OCI-LY7 (cell line): ENCODE data around the gene USP46.

Experiments used
- CTCF ChIP-seq: fragments of 200-600 bp; sonication (generic); conservative IDR thresholded peaks from 2 replicates; pipeline ENCODE4 v1.5.1; 2014; ENCODE audit warnings: mild to moderate bottlenecking, antibody characterized with exemption, low read length, moderate library complexity, mixed read lengths
- EZH2phosphoT487 ChIP-seq: fragments of 200-600 bp; sonication (generic); IDR thresholded peaks from 2 replicates; pipeline ENCODE4 v1.6.1; 2018; ENCODE audit warnings: low read depth, borderline replicate concordance, mild to moderate bottlenecking, mixed run types, antibody characterized with exemption, low read length, moderate library complexity, mixed read lengths

- no peak for TF ChIP-seq CTCF
- no peak for TF ChIP-seq EZH2phosphoT487
Measured at GRCh38 chr4:52646096-52646495, 13.0 kb downstream of the USP46 start.
